Thymus (tissue), 11 donors: ENCODE results near the gene ERMP1. TPM values are rescaled to one million over a fixed set of nuclear protein-coding genes. Genes with fewer than 3 reads are reported as not detected.
"Not testable (repeated sequence)": the region's sequence is repeated elsewhere in the genome, so short reads cannot be mapped to it uniquely, and the experiment has no call there.

Experiments
- DNase-seq, 9 donors: peaks; one replicate each; pipeline ENCODE4 v3.0.0-alpha.2; 2013; ENCODE audit warnings: low spot score in 9 of 9, low read depth in 6 of 9, missing footprints in 1 of 9
- H3K27ac ChIP-seq, 2 donors: one replicate each; pipeline ENCODE4 v1.5.1; 2013; ENCODE audit warnings: control low read depth in 1 of 2, low read depth in 1 of 2, low read length in 1 of 2, mild to moderate bottlenecking in 1 of 2, moderate library complexity in 1 of 2
- H3K27me3 ChIP-seq, 2 donors: one replicate each; pipeline ENCODE4 v1.5.1; 2013; ENCODE audit warnings: low read length in 1 of 2; ENCODE audit not compliant: control insufficient read depth in 2 of 2, insufficient read depth in 1 of 2
- H3K36me3 ChIP-seq, 2 donors: one replicate each; pipeline ENCODE4 v1.5.1; 2013; ENCODE audit warnings: low read length in 1 of 2, mild to moderate bottlenecking in 1 of 2, moderate library complexity in 1 of 2; ENCODE audit not compliant: control insufficient read depth in 2 of 2, insufficient read depth in 2 of 2
- H3K4me1 ChIP-seq, 2 donors: one replicate each; pipeline ENCODE4 v1.5.1; 2013; ENCODE audit warnings: low read length in 2 of 2; ENCODE audit not compliant: control insufficient read depth in 2 of 2, insufficient read depth in 2 of 2
- H3K4me3 ChIP-seq, 2 donors: one replicate each; pipeline ENCODE4 v1.5.1; 2013; ENCODE audit warnings: low read length in 2 of 2, control low read depth in 1 of 2, mild to moderate bottlenecking in 1 of 2
- H3K9me3 ChIP-seq, 2 donors: one replicate each; pipeline ENCODE4 v1.5.1; 2013; ENCODE audit warnings: low read length in 1 of 2, mild to moderate bottlenecking in 1 of 2; ENCODE audit not compliant: control insufficient read depth in 2 of 2, insufficient read depth in 1 of 2
- WGBS: extraction: QIAGEN DNeasy Blood & Tissue Kit; methylation state at CpG from one replicate; pipeline ENCODE4 v1.1.7; 2013; 5-methylcytosine and 5-hydroxymethylcytosine counted together
- polyA plus RNA-seq: library from polyadenylated mRNA; stranded (reverse); fragments of 200-250 nt; gene quantifications from one replicate; pipeline ENCODE4 v1.2.3, GENCODE V29; 2013
- total RNA-seq: library from RNA; stranded (reverse); fragments of 120-200 nt; gene quantifications from one replicate; pipeline ENCODE4 v1.2.4, GENCODE V29; 2013
- donor health status: healthy.

ERMP1 gene
- total and polyA plus RNA-seq, 2 donors = 11.2 to 16.6 TPM

DNA sequence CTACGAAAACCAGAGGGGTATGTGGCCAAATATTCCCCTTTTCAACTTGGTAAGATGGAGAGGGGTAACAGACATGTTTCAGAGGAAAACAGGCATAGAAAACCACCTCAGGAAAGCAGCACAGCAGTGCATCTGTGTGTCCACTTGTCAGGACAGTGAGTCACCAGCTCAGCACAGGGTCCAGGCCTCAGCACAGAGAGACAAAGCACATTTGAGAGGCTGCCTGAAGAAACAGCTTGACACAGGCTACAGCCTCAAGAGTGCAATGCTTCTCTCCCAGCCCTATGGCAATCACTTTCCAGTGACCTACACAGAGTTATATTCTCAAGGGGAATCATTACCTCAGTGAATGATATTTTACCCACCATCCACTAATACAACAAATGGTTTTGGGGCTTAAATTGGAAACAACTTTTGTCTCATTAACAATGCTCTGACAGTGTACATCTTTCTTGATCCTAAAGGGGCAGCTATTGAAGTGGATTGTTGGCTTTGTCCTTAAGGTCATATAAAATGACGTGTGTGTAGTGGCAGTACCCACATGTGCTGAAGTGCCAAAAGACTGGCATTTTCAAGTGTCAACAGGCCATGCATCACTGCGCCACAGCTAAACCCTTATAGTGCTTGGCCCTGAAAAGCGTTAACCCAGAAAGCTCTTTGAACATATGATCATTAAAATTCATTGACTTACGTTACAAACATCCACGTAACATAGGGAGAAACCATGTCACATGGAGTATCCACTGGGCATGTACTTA, 46.4 kb downstream of the ERMP1 start:
- no peaks in the 10 kb centered on the region for H3K27me3 ChIP-seq
- H3K9me3 ChIP-seq = no peaks in the 10 kb centered on the region
- H3K27ac ChIP-seq = no peak overlapping the region
- H3K4me3 ChIP-seq = no peak overlapping the region
- WGBS = 99% methylated on average over 6 of the region's 6 CpGs
- peaks cover 0 to 33% of the 10 kb centered on the region in 2 donors for H3K36me3 ChIP-seq
- no peak for DNase-seq
- no peaks in the 10 kb centered on the region for H3K4me1 ChIP-seq

DNA sequence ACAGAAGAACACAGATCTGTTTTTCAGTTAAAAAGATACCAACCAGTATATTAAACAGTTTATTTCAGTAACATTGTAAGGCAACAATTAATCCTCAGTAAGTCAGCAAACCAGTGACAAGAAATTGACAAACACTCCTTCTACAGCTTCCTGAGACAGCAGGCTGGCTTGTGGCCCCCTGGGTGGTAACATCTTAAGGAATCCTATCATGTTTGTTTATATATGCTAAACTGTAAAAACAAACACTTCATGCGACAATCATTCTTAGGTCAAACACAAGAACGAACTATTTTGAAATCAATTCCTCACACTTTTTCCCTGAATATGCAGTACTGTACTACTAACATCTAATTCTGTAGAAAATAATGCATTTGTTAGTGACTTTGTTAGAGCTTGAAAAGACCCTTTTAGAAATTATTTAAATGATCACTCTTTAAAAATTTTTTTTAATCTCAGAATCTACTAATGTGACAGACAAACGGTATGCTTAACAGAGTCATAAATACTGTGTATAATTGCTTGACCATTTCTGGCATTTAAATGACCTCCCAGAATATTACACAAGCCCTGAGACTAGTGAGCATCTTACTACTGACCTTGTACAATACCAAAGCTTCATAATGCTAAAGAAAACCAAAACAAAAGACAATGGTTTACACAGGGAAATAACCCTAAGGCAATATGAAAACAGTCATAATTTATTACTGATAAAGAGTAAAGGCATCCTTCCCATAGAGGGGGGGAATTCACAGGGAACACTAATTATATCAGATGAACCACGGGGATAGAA, 48.2 kb downstream of the ERMP1 start:
- no peaks in the 10 kb centered on the region for H3K4me1 ChIP-seq
- 96% methylated on average over 4 of the region's 4 CpGs for WGBS
- H3K27ac ChIP-seq = no peak overlapping the region
- H3K4me3 ChIP-seq = no peak overlapping the region
- H3K9me3 ChIP-seq = peaks cover 0 to 5% of the 10 kb centered on the region in 2 donors
- DNase-seq = no peak
- H3K36me3 ChIP-seq = peaks cover 8 to 43% of the 10 kb centered on the region in 2 donors
- H3K27me3 ChIP-seq = no peaks in the 10 kb centered on the region

DNA sequence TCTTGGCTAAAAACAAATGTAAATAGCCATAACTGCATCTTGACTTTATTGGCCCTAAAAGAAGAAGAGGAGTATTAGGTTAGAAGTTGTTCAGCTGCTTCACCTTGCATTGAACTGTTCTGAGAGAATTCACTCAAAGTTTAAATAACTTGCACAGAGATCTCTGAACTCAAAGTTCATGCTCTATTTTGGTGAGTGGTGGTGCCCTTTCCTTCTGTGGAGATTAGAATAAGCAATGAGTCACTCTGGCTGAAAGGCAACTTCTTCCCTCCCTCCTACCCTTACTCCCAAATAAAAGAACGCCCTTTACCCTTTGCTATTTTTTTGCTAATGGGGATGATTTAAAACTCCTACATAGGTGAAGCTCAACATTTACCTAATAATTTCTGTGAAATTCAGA, 48.9 kb downstream of the ERMP1 start:
- peaks cover 15 to 51% of the 10 kb centered on the region in 2 donors for H3K36me3 ChIP-seq
- no peaks in the 10 kb centered on the region for H3K4me1 ChIP-seq
- DNase-seq = no peak
- peaks cover 4 to 12% of the 10 kb centered on the region in 2 donors for H3K9me3 ChIP-seq
- WGBS = 95% methylated on average over 1 of the region's 1 CpG
- H3K27ac ChIP-seq = no peak overlapping the region
- no peak overlapping the region for H3K4me3 ChIP-seq
- no peaks in the 10 kb centered on the region for H3K27me3 ChIP-seq

DNA sequence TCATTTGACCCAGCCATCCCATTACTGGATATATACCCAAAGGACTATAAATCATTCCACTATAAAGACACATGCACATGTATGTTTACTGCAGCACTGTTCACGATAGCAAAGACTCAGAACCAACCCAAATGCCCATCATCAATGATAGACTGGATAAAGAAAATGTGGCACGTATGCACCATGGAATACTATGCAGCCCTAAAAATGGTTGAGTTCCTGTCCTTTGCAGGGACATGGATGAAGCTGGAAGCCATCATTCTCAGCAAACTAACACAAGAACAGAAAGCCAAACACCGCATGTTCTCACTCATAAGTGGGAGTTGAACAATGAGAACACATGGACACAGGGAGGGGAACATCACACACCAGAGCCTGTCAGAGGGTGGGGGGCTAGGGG, 49.5 kb downstream of the ERMP1 start:
- Histone ChIP-seq H3K9me3 (peaks cover 7 to 18% of the 10 kb centered on the region in 2 donors), H3K36me3 (peaks cover 20 to 56% of the 10 kb centered on the region in 2 donors)
- H3K4me3 ChIP-seq, H3K27me3 ChIP-seq, H3K4me1 ChIP-seq, H3K27ac ChIP-seq, DNase-seq: not testable (repeated sequence)
- WGBS = 98% methylated on average over 3 of the region's 3 CpGs

DNA sequence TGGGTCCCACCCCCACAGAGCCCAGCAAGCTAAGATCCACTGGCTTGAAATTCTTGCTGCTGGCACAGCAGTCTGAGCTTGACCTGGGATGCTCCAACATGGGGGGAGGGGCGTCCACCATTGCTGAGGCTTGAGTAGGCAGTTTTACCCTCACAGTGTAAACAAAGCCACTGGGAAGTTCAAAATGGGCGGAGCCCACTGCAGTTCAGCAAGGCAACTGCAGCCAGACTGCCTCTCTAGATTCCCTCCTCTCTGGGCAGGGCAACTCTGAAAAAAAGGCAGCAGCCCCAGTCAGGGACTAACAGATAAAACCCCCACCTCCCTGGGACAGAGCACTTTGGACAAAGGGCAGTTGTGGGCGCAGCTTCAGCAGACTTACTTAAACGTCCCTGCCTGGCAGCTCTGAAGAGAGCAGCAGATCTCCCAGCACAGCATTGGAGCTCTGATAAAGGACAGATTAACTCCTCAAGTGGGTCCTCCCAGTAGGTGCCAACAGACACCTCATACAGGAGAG, 53.2 kb downstream of the ERMP1 start:
- H3K4me1 ChIP-seq, H3K4me3 ChIP-seq, H3K27ac ChIP-seq, H3K27me3 ChIP-seq, DNase-seq: not testable (repeated sequence)
- Histone ChIP-seq H3K9me3 (peaks cover 7 to 18% of the 10 kb centered on the region in 2 donors), H3K36me3 (peaks cover 20 to 58% of the 10 kb centered on the region in 2 donors)
- 99% methylated on average over 4 of the region's 4 CpGs for WGBS

DNA sequence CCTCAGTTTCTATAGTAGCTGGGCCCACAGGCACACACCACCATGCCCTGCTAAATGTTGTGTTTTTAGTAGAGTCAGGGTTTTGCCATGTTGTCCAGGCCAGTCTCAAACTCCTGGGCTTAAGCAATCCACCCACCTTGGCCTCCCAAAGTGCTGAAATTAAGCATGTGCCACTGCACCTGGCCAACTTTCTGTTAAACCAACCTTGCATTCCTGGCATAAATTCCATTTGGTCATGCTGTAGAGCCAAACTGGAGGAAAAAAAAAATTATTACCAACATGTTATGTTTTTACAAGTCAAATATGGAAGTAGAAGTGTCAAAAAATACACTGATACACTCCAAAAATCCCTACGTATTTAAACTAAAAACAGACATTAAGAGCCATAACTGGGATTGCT, 54.1 kb downstream of the ERMP1 start:
- DNase-seq = no peak
- Histone ChIP-seq H3K27me3 (no peaks in the 10 kb centered on the region), H3K4me1 (no peaks in the 10 kb centered on the region), H3K9me3 (peaks cover 7 to 18% of the 10 kb centered on the region in 2 donors), H3K36me3 (peaks cover 29 to 67% of the 10 kb centered on the region in 2 donors), H3K27ac (no peak overlapping the region), H3K4me3 (no peak overlapping the region)
- WGBS = 99% methylated on average over 1 of the region's 1 CpG

DNA sequence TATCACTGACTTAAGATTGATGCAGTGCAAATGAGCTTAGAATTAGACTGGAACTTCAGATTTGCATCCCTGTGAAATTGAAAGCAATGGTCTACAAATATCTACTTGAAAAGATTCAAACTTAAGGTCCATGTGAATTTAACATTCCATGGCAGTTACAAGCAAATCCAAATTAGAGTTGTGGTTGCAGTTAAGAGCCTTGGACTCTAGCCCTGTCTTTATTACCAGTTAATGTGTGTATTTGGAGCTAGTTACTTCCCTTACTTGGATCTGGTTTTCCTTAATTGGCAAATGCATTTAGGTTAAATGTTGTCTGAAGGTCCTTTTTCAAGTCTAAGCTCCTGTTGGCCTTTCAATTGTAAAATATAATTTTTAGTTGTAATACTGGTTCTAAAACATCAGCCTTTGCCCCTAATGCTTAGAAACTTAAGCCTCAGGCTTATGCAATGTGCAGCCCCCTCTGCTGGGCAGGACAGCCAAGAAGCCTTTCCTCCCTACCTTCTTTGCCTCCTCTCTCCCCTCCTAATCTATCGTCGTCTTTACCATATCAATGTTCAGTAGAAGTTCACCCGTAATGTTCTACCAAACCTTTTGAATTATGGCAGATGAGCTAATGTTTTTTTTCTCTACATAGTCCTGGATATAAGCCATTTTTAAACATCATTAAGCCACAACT, 59.5 kb downstream of the ERMP1 start:
- Histone ChIP-seq H3K4me1 (no peaks in the 10 kb centered on the region), H3K9me3 (peaks cover 0 to under 1% of the 10 kb centered on the region in 2 donors), H3K27ac (no peak overlapping the region), H3K4me3 (no peak overlapping the region), H3K36me3 (peaks cover 30 to 69% of the 10 kb centered on the region in 2 donors), H3K27me3 (no peaks in the 10 kb centered on the region)
- no peak for DNase-seq
- 96% methylated on average over 3 of the region's 3 CpGs for WGBS

DNA sequence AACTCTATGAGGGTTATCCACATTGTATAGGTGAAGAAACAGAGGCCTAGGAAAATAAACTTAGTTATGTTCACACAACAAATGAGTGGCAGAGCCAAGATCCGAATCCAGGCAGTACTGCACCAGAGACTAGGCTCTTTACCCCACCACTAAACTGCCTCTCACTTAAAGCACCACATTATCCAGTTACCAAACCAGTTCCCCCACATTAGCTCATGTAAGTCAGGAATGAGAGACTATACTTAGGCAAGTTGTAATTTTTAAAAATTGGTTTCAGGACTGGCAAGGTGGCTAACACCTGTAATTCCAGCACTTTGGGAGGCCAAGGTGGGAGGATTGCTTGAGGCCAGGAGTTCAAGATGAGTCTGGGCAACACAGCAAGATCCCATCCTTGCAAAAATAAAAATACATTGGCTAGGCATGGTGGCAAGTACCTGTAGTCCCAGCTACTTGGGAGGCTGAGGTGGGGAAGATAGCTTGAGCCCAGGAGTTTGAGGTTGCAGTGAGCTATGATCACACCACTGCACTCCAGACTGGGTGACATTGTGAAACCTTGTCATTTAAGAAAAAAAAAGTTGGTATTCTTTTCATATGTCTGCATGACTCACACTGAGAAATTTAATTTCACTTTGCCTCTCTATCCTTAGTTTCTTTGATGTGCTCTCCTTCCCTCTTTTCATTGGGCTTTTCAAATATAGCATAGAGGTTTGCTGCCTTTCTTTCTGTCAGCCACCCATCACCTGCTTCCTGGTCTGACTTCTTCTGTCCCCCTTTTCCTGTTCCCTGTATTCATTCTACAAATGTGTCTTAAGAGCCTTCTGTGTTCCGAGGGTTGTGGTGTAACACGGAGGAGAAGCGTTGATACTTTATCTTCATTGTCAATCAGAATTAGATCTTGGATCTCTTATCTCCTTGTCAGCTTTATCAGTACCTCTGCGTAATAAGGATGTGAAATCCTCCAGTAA, 64.7 kb downstream of the ERMP1 start:
- peaks cover 0 to 12% of the 10 kb centered on the region in 2 donors for H3K4me1 ChIP-seq
- H3K36me3 ChIP-seq = peaks cover 47 to 72% of the 10 kb centered on the region in 2 donors
- no peak for DNase-seq
- no peak overlapping the region for H3K4me3 ChIP-seq
- no peaks in the 10 kb centered on the region for H3K27me3 ChIP-seq
- H3K27ac ChIP-seq = no peak overlapping the region
- WGBS = 79% methylated on average over 5 of the region's 5 CpGs
- H3K9me3 ChIP-seq = no peaks in the 10 kb centered on the region
